Measurements from ENCODE around the gene GLCCI1.

GLCCI1 gene

DNA sequence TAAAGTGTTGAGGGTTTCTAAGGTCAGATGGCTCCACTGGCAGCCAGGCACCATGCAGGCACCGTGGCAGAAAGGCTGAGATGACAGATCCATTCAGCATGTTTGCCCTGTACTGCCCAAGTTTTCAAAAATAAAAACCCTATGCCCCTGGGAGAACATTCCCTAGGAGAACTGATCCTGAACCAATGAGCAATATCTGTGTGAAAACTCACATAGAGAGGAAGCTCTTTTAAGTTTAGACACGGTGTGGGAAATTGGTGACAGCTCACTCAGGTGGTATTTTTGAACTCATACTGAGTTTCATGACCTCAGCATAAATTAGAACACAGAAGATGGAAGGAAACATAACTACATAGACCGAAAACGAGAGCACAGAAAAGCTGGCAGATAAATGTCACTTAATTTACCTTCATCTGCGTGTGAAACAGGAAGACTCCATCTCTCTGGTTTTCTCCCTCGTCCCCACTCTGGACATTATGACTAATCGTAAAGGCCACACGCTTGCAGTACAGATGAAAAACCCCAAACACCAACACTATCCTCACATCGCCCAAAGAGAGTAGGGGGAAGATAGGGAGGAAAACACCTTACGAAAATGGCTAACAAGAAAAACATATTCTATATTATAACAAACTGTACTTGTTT, 165.6 kb downstream of the GLCCI1 start:
- DNase-seq, result no peak

DNA sequence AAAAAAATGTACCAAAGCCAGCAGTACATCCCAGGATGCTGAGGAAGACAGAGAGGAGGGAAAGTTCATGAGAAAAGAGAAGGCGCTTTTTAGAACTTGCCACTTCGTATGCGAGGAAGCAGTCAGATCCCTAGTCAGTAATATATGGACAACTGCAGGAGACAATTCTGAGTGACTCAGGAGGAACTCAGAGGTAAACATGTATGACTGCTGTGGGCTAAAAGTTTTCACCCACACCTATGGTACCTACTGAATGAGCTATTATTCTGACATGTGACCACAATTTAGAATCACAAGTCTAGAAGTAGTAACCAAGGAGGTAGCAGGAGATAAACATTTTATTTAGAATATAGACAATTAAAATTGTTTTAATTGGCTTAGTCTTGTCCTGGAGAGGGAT, 166.8 kb downstream of the GLCCI1 start:
- no peak for DNase-seq

DNA sequence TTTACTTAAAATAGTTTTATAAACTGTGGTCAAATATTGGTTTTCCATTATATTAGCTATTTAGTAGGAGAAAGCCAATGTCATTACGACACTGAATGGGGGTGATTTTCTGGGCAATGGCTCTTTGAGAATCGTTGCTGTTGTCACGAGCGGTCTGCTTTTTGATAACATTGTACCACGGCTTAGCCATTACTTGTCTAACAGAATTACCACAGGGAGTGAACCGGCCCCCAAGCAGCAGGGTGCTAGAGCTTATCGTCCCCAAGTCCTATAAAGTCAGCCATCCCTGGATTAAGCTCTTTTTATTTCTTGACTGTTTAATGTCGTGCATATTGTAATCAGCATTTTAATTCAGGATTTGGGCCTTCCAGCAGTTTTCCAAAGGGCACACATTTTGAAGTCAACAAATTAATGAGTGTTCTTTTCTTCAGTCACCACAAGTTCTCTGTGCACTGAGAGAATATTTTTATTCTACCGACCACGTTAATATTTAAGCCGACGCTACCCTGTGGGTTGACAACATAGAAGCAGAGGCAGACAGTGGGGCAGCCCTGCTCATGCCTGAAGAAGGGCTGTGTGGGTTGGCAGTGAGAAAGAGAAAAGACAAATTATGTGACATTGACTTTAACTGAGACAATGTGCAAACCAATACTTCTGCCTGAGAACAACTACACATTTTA, 167.6 kb downstream of the GLCCI1 start:
- no peak for DNase-seq
